Measurements from ENCODE around the gene S100A8.

Gene S100A8

GRCh38 chr1:153357076-153357852 lies 33.6 kb downstream of the S100A8 start:
- DNase-seq (ENCODE audit: low read depth) = no peak
- TF ChIP-seq, protein P1, sequence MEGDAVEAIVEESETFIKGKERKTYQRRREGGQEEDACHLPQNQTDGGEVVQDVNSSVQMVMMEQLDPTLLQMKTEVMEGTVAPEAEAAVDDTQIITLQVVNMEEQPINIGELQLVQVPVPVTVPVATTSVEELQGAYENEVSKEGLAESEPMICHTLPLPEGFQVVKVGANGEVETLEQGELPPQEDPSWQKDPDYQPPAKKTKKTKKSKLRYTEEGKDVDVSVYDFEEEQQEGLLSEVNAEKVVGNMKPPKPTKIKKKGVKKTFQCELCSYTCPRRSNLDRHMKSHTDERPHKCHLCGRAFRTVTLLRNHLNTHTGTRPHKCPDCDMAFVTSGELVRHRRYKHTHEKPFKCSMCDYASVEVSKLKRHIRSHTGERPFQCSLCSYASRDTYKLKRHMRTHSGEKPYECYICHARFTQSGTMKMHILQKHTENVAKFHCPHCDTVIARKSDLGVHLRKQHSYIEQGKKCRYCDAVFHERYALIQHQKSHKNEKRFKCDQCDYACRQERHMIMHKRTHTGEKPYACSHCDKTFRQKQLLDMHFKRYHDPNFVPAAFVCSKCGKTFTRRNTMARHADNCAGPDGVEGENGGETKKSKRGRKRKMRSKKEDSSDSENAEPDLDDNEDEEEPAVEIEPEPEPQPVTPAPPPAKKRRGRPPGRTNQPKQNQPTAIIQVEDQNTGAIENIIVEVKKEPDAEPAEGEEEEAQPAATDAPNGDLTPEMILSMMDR (conservative IDR thresholded peaks at IDR 0.05; ENCODE audit: low read depth, low read length) = no peak
- H3K4me3 ChIP-seq (ENCODE audit: low read length) = no peak overlapping the region

GRCh38 chr1:153356392-153357075 lies 34.3 kb downstream of the S100A8 start:
- no peak overlapping the region for H3K4me3 ChIP-seq (ENCODE audit: low read length)
- no peak for DNase-seq (ENCODE audit: low read depth)
- TF ChIP-seq, protein P1 (conservative IDR thresholded peaks at IDR 0.05; ENCODE audit: low read depth, low read length) = no peak

GRCh38 chr1:153355445-153356071 lies 35.3 kb downstream of the S100A8 start:
- no peak overlapping the region for H3K4me3 ChIP-seq (ENCODE audit: low read length)
- DNase-seq (ENCODE audit: low read depth) = no peak
- TF ChIP-seq, protein P1 (conservative IDR thresholded peaks at IDR 0.05; ENCODE audit: low read depth, low read length) = peak; percentile 53

DNA sequence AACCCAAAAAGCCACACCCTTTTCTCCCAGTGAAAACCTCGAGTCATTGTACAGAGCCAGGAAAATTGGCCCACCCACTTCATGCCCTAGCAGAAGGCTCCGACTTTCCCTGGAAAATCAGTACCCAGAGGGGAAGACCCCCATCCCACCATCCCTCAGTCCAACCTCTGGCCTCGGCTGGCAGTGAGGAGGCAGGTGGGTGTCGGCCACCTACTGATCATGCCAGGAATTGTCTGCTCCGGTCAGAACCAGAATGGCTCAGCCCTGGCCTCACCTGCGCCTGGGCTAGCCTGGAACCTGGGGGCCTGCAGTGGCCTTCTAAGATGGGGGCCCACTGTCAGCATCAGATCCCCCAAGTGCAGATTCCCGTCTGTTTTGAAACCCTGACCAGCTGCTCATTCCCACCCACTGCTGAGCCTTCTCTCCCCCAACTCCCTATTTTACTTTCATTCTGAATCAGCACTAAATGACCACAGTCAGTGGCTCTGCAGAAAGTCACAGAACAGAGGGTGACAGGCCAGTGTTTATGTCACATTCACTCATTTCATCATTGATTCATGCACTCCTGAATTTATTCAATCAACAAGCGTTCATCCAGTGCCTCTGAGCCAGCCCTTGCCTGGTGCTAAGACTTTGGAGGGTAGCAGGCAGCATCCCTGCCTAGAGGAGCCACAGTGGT lies 36.2 kb downstream of the S100A8 start:
- TF ChIP-seq, protein P1 (conservative IDR thresholded peaks at IDR 0.05; ENCODE audit: low read depth, low read length) = no peak
- no peak overlapping the region for H3K4me3 ChIP-seq (ENCODE audit: low read length)
- DNase-seq (ENCODE audit: low read depth) = no peak

DNA sequence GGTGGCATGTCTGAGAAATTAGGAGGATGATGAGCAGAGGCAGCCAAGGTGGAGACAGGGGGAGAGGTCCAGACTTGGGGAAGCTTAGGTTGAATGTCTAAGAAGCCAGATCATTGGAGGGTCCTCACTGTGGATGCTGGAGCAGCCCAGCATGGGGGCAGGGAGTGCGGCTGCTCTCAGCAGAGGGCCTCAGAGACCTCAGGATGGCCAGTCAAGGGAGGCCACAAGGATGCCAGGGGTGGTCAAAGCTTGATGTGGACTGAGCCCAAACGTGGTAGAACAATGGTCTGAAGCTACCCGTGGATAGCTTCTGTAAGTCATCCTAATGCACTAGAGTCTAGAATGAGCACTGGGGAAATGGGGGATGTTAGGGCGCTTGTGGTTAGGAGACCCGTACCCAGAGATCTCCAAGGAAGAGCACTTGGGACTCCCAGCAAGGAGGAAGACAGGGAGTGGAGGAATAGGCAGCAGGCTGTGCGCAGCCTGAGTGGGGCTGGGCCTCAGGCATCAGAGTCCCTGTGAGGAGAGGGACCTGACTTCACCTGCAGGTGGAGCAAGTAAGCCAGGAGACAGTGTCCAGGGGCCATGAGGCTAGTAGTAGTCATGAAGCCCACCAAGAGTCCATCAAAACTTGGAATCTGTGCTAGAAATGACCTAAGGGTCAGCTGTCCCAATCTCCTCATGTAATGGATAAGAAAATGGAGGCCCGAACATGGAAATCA lies 37.5 kb downstream of the S100A8 start:
- no peak overlapping the region for H3K4me3 ChIP-seq (ENCODE audit: low read length)
- TF ChIP-seq, protein P1 (conservative IDR thresholded peaks at IDR 0.05; ENCODE audit: low read depth, low read length) = peak; percentile 68
- DNase-seq (ENCODE audit: low read depth) = no peak

GRCh38 chr1:153352523-153352922 lies 38.4 kb downstream of the S100A8 start:
- TF ChIP-seq, protein P1 (conservative IDR thresholded peaks at IDR 0.05; ENCODE audit: low read depth, low read length) = peak; percentile 92
- H3K4me3 ChIP-seq (ENCODE audit: low read length) = no peak overlapping the region
- DNase-seq (ENCODE audit: low read depth) = peak; percentile 12

All from retinal pigment epithelial cell (primary cell).